Mesendoderm (in vitro differentiated cells): ENCODE data around the gene ARSB.
"Not testable (repeated sequence)": the region's sequence is repeated elsewhere in the genome, so short reads cannot be mapped to it uniquely, and the experiment has no call there.

Experiments used
- DNase-seq: peaks from one replicate; pipeline ENCODE4 v3.0.0; 2013
- H2AK5ac ChIP-seq: 2 replicates; pipeline ENCODE4 v1.6.1; 2013; ENCODE audit warnings: low read length, inconsistent platforms
- H2BK120ac ChIP-seq: 2 replicates; pipeline ENCODE4 v1.6.1; 2013; ENCODE audit warnings: low read depth, mild to moderate bottlenecking, low read length, moderate library complexity, mixed read lengths
- H2BK15ac ChIP-seq: replicated peaks from 2 replicates; pipeline ENCODE4 v1.6.1; 2013; ENCODE audit warnings: low read depth, mild to moderate bottlenecking, moderate library complexity
- H2BK5ac ChIP-seq: 2 replicates; pipeline ENCODE4 v1.6.1; 2013; ENCODE audit warnings: low read length, inconsistent platforms
- H3K18ac ChIP-seq: 2 replicates; pipeline ENCODE4 v1.6.1; 2013; ENCODE audit warnings: mild to moderate bottlenecking, low read length, mixed read lengths
- H3K23ac ChIP-seq: one replicate; pipeline ENCODE4 v1.6.1; 2013; ENCODE audit warnings: low read length
- H3K27ac ChIP-seq: 2 replicates; pipeline ENCODE4 v1.5.1; 2013; ENCODE audit warnings: low read depth, mild to moderate bottlenecking, inconsistent platforms, low read length, moderate library complexity
- H3K27me3 ChIP-seq: 2 replicates; pipeline ENCODE4 v1.6.1; 2013; ENCODE audit warnings: low read length, control low read depth, mild to moderate bottlenecking, inconsistent platforms; ENCODE audit not compliant: insufficient read depth, poor library complexity
- H3K36me3 ChIP-seq: 2 replicates; pipeline ENCODE4 v1.6.1; 2013; ENCODE audit warnings: low read length, inconsistent platforms; ENCODE audit not compliant: control insufficient read depth, insufficient read depth
- H3K4ac ChIP-seq: one replicate; pipeline ENCODE4 v1.6.1; 2013; ENCODE audit warnings: low read depth, mild to moderate bottlenecking, low read length, moderate library complexity
- H3K4me1 ChIP-seq: 2 replicates; pipeline ENCODE4 v1.6.1; 2013; ENCODE audit warnings: low read depth, low read length, inconsistent platforms; ENCODE audit not compliant: control insufficient read depth
- H3K4me2 ChIP-seq: 2 replicates; pipeline ENCODE4 v1.6.1; 2013; ENCODE audit warnings: low read length
- H3K4me3 ChIP-seq: 2 replicates; pipeline ENCODE4 v1.5.1; 2013; ENCODE audit warnings: mild to moderate bottlenecking, low read length
- H3K56ac ChIP-seq: one replicate; pipeline ENCODE4 v1.6.1; 2013; ENCODE audit warnings: low read length
- H3K79me1 ChIP-seq: 2 replicates; pipeline ENCODE4 v1.6.1; 2013; ENCODE audit warnings: low read length, inconsistent platforms
- H3K79me2 ChIP-seq: 2 replicates; pipeline ENCODE4 v1.6.1; 2013; ENCODE audit warnings: mild to moderate bottlenecking, low read length; ENCODE audit not compliant: control insufficient read depth, insufficient read depth
- H3K9ac ChIP-seq: 2 replicates; pipeline ENCODE4 v1.6.1; 2013; ENCODE audit warnings: low read length, inconsistent platforms
- H4K5ac ChIP-seq: one replicate; pipeline ENCODE4 v1.6.1; 2013; ENCODE audit warnings: low read length
- H4K8ac ChIP-seq: one replicate; pipeline ENCODE4 v1.6.1; 2013; ENCODE audit warnings: low read depth, mild to moderate bottlenecking, control low read depth, low read length, moderate library complexity
- WGBS: extraction: QIAGEN DNeasy Blood & Tissue Kit; methylation state at CpG from one replicate; pipeline ENCODE4 v1.1.7; 2013; ENCODE audit warnings: low lambda C conversion rate, missing lambda C conversion rate; ENCODE audit not compliant: insufficient coverage; ENCODE audit errors: extremely low coverage; 5-methylcytosine and 5-hydroxymethylcytosine counted together

The ARSB gene

DNA sequence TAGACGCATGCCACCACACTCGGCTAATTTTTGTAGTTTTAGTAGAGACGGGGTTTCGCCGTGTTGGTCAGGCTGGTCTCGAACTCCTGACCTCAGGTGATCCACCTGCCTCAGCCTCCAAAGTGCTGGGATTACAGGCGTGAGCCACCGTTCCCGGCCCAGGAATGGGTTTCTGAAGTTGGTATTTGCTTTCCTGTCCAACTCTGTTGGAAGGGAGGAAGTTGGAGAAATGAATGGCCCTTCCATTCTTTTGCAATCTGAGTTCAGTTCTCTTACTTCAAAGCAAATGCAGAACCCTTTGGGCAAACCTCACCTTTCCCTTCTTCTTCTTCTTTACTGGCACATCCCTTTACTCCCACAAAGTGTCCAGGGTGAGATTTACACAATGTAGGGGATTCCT is 1.9 kb downstream of the ARSB start:
- H3K79me1 ChIP-seq, H3K27me3 ChIP-seq, H3K36me3 ChIP-seq, H3K9ac ChIP-seq, H3K4me1 ChIP-seq, H3K4ac ChIP-seq, H2BK5ac ChIP-seq, H3K56ac ChIP-seq, H3K79me2 ChIP-seq, DNase-seq, H3K18ac ChIP-seq, H2AK5ac ChIP-seq, H3K4me2 ChIP-seq, H4K5ac ChIP-seq, H4K8ac ChIP-seq, H3K4me3 ChIP-seq, H2BK120ac ChIP-seq, H3K27ac ChIP-seq, H3K23ac ChIP-seq, H2BK15ac ChIP-seq: not testable (repeated sequence)
- WGBS: no CpG with 5 or more reads among the region's 9 CpGs

DNA sequence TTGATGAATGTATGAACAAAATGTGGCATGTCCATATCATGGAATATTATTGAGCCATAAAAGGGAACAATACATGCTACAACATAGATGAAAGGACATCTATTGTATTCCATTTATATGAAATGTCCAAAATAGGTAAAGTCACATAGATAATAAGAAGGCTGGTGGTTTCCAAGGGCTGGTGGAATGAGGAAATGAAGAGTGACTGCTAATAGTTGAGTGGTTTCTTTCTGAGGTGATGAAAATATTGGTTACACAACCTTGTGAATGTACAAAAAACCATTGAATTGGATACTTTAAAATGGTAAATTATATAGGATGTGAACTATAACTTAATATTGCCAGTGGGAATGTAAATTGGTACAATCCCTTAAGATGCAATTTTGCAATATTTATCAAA is 5.2 kb downstream of the ARSB start:
- H3K4me3 ChIP-seq: no peak overlapping the region
- H2BK120ac ChIP-seq: no peak overlapping the region
- no peak overlapping the region for H4K8ac ChIP-seq
- H3K79me2 ChIP-seq: no peaks in the 10 kb centered on the region
- no peak overlapping the region for H3K23ac ChIP-seq
- no peak overlapping the region for H2BK15ac ChIP-seq
- no peak overlapping the region for H3K18ac ChIP-seq
- H3K79me1 ChIP-seq: no peaks in the 10 kb centered on the region
- no peaks in the 10 kb centered on the region for H3K27me3 ChIP-seq
- no peak overlapping the region for H2BK5ac ChIP-seq
- no peak overlapping the region for H3K9ac ChIP-seq
- no peak overlapping the region for H3K4me2 ChIP-seq
- H3K36me3 ChIP-seq: no peaks in the 10 kb centered on the region
- H2AK5ac ChIP-seq: no peak overlapping the region
- DNase-seq: no peak
- no peak overlapping the region for H3K27ac ChIP-seq
- no peak overlapping the region for H4K5ac ChIP-seq
- peaks cover 4% of the 10 kb centered on the region for H3K4me1 ChIP-seq
- no peak overlapping the region for H3K56ac ChIP-seq
- no peak overlapping the region for H3K4ac ChIP-seq

DNA sequence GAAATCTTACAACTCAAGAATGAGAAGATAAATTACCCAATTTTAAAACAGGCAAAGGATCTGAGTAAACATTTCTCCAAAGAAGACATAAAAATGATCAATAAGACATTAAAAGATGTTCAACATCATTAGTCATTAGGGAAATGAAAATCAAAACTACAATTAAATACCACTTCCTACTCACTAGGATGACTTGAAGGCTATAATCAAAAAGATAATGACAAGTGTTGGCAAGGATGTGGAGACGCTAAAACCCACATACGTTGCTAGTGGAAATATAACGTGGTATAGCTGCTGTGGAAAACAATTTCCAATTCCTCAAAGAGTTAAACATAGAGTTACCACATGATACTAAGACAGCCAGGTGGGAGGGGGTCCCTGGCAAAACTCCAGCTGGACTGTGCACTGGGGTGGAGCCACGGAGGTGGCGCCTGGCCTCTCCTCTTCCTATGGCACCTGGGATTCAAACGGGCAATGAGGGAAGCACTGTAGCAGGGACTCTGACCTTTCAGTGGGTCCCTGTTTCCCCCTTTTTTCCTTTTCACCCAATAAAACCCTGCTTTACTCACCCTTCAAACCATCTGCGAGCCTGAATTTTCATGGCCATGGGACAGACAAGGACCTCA is 5.9 kb downstream of the ARSB start:
- Histone ChIP-seq H3K9ac (no peak overlapping the region), H3K4ac (no peak overlapping the region), H3K79me1 (no peaks in the 10 kb centered on the region), H3K27ac (no peak overlapping the region), H2BK5ac (no peak overlapping the region), H3K56ac (no peak overlapping the region), H3K4me2 (no peak overlapping the region), H4K5ac (no peak overlapping the region), H3K23ac (no peak overlapping the region), H2BK120ac (no peak overlapping the region), H3K27me3 (no peaks in the 10 kb centered on the region), H3K18ac (no peak overlapping the region), H3K4me3 (no peak overlapping the region), H4K8ac (no peak overlapping the region), H3K36me3 (no peaks in the 10 kb centered on the region), H2BK15ac (no peak overlapping the region), H2AK5ac (no peak overlapping the region), H3K79me2 (no peaks in the 10 kb centered on the region), H3K4me1 (peaks cover 4% of the 10 kb centered on the region)
- DNase-seq: no peak
- no CpG with 5 or more reads among the region's 7 CpGs for WGBS

DNA sequence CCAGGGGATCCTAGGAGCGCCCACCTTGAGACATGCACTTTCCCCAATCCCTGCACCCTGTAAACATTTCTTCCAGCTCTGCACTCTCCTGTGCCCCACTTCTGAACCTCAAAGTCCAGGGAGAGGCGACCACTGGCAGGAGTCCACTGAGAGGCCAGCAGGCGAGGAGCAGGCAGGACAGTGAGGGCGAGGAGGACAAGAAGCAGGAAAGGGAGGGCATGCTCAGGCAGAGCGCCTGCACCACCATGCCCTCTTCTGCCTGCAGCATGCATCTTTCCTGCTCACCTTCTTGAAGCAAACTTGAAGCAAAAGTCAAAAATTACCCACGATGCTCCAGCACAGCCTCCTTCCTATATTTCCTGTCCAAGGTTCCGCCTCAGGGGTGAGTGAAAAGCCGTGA is 10.1 kb downstream of the ARSB start:
- H2AK5ac ChIP-seq: no peak overlapping the region
- H4K8ac ChIP-seq: no peak overlapping the region
- no peaks in the 10 kb centered on the region for H3K27me3 ChIP-seq
- H3K79me2 ChIP-seq: no peaks in the 10 kb centered on the region
- no CpG with 5 or more reads among the region's 8 CpGs for WGBS
- no peak overlapping the region for H3K23ac ChIP-seq
- H2BK5ac ChIP-seq: no peak overlapping the region
- H3K18ac ChIP-seq: no peak overlapping the region
- H3K4me3 ChIP-seq: no peak overlapping the region
- no peaks in the 10 kb centered on the region for H3K79me1 ChIP-seq
- H4K5ac ChIP-seq: no peak overlapping the region
- no peak overlapping the region for H3K56ac ChIP-seq
- no peak overlapping the region for H3K27ac ChIP-seq
- H3K4me1 ChIP-seq: no peaks in the 10 kb centered on the region
- H3K9ac ChIP-seq: no peak overlapping the region
- DNase-seq: no peak
- H3K4ac ChIP-seq: no peak overlapping the region
- no peaks in the 10 kb centered on the region for H3K36me3 ChIP-seq
- no peak overlapping the region for H2BK120ac ChIP-seq
- H2BK15ac ChIP-seq: no peak overlapping the region
- H3K4me2 ChIP-seq: no peak overlapping the region

DNA sequence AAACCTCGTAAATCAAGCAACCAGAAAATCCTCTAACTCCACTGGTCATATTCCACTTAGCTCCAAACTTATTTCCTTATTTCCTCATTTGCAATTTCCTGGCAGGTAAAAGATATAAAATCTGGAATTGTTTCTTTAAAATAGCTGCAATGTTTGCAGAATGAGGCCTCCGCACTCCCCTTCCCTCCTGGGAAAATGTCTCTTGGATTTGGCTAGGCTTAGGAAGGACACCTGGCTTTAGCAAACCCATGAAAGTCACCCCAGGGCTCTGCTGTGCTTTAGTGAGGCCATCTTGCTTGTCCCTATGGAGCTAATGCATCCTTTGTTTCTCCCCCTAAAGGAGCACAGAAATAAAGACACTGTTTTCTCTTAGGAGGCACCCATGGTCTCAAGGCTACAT is 10.5 kb downstream of the ARSB start:
- Histone ChIP-seq H3K36me3 (no peaks in the 10 kb centered on the region), H3K18ac (no peak overlapping the region), H3K27me3 (no peaks in the 10 kb centered on the region), H3K56ac (no peak overlapping the region), H3K9ac (no peak overlapping the region), H3K4me2 (no peak overlapping the region), H3K23ac (no peak overlapping the region), H2BK5ac (no peak overlapping the region), H4K8ac (no peak overlapping the region), H3K79me1 (no peaks in the 10 kb centered on the region), H3K4ac (no peak overlapping the region), H2BK120ac (no peak overlapping the region), H2BK15ac (no peak overlapping the region), H3K4me3 (no peak overlapping the region), H3K79me2 (no peaks in the 10 kb centered on the region), H3K27ac (no peak overlapping the region), H2AK5ac (no peak overlapping the region), H4K5ac (no peak overlapping the region), H3K4me1 (no peaks in the 10 kb centered on the region)
- DNase-seq: no peak
- no CpG with 5 or more reads among the region's 2 CpGs for WGBS

DNA sequence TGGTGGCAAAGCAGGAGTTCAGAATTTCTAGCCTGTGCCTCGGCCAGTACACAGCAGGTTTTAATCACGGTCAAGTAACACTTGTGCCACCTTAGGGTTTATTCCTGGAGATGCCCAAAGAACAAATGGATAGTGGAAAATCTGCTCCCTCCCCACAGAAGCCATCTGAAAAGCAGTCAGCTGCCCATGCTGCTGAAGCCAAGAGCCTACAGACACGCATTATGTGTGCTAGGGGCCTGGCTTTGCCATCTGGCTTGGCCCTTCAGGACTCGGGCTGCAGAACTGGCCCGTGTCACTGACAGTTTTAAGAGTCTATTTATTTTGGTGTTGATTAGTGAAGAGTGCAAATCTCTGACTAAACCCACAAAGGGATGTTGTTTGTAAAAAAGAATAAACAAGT is 11.1 kb downstream of the ARSB start:
- no peak for DNase-seq
- WGBS: no CpG with 5 or more reads among the region's 5 CpGs

More for the DNA sequence above, 11.1 kb downstream of the ARSB start:
- Histone ChIP-seq H2AK5ac (no peak overlapping the region), H3K4me2 (no peak overlapping the region), H3K23ac (no peak overlapping the region), H3K4me3 (no peak overlapping the region), H3K79me1 (no peaks in the 10 kb centered on the region), H3K4ac (no peak overlapping the region), H2BK120ac (no peak overlapping the region), H3K27me3 (no peaks in the 10 kb centered on the region), H3K9ac (no peak overlapping the region), H4K5ac (no peak overlapping the region), H3K18ac (no peak overlapping the region), H3K79me2 (no peaks in the 10 kb centered on the region), H3K56ac (no peak overlapping the region), H2BK5ac (no peak overlapping the region), H2BK15ac (no peak overlapping the region), H3K4me1 (no peaks in the 10 kb centered on the region), H3K27ac (no peak overlapping the region), H3K36me3 (no peaks in the 10 kb centered on the region), H4K8ac (no peak overlapping the region)
